ENCODE data around the gene KHDC4. TPM values are rescaled to one million over a fixed set of nuclear protein-coding genes. Genes with fewer than 3 reads are reported as not detected.

KHDC4 gene
- total and polyA plus RNA-seq, 9 of the 15 experiments (the other 6 are each of a cell fraction or from before 2014, with no cell fraction given), result 12.1 to 185 (median 65.6) TPM

DNA sequence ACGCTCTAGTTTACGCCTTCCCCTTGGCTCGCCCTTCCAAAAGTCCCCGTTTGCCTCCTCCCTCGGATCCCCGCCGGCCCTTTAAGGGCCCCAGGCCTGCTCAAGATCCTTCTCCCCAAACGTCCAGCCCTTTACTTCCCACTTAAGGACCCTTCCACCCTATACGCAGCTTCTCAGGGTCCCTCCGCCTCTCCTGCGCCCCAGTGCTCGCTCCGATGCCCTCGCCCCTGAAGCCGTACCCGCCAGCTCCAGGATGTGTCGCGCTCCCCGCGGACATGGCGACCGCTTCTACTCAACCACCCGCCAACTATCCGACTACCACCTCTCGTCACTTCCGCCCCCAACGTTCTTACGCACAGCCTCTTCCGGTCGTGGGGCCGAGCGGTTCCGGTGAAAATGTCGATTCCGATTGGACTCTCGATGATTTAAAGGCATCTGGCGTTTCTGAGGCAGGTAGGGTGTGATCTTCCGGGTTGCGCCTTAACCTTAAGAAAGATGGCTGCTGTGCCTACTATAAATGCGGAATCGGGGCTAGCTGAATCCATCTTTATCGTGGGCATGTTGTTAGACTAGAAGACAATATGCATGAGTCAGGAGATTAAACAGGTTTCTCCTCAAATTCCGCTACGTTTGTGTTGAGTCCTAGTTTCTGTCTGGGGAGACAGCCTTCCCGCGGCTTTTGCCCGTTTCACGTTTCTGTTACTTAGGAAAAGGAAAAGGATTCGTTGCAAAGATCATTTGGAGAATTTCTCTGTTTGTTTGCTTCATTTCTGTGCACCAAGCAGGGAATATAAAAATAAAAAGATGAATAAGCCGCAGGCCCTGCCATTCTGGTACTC is at the start of gene KHDC4 (continued):
- TF ChIP-seq ELF2 (CRISPR knock-in tag; IDR thresholded peaks at IDR 0.05) (peak; percentile 87; the same call in 1 of the 2 replicates), ZNF263 (CRISPR knock-in tag; IDR thresholded peaks at IDR 0.05; ENCODE audit: borderline replicate concordance) (peak; percentile 63; the same call in 1 of the 2 replicates), ZNF324 (CRISPR knock-in tag; IDR thresholded peaks at IDR 0.05) (0 out of 2 replicates have a peak, but pooled peaks have one; percentile 24), RBM25 (IDR thresholded peaks at IDR 0.05; ENCODE audit: low read depth, low read length, severe bottlenecking) (no peak), KDM4B (IDR thresholded peaks at IDR 0.05; ENCODE audit: borderline replicate concordance in 2 of 2, low read depth in 1 of 2) (peak in 1 of 2 experiments; percentile 96; a peak in 2 of 4 replicates), SIN3A (IDR thresholded peaks at IDR 0.05; ENCODE audit: borderline replicate concordance in 2 of 2, control insufficient read depth in 1 of 2, low read depth in 2 of 2, low read length in 2 of 2) (peak; percentile 58 to 82; a peak in 2 of 4 replicates), POLR2B (IDR thresholded peaks at IDR 0.05; ENCODE audit: low read depth, partially characterized antibody) (peak; percentile 99), PRPF4 (IDR thresholded peaks at IDR 0.05; ENCODE audit: insufficient read depth, low read depth, low read length, poor library complexity, severe bottlenecking) (peak; percentile 44), KAT8 (IDR thresholded peaks at IDR 0.05; ENCODE audit: low read depth) (peak; percentile 58; the same call in 1 of the 2 replicates), CBX2 (IDR thresholded peaks at IDR 0.05; ENCODE audit: insufficient read depth, low read length, poor library complexity, severe bottlenecking) (no peak), ELF4 (CRISPR knock-in tag; IDR thresholded peaks at IDR 0.05) (peak; percentile 80), NCOA6 (IDR thresholded peaks at IDR 0.05) (peak; percentile 23; the same call in 1 of the 2 replicates), CBX3 (IDR thresholded peaks at IDR 0.05; ENCODE audit: borderline replicate concordance in 1 of 2, low read length in 2 of 2) (peak in 1 of 2 experiments; percentile 34; a peak in 1 of 3 replicates), SRF (CRISPR knock-in tag; IDR thresholded peaks at IDR 0.05) (peak in 1 of 2 experiments; percentile 57; a peak in 1 of 4 replicates), NRF1 (conservative IDR thresholded peaks at IDR 0.05 in 1 of 2, IDR thresholded peaks at IDR 0.05 in 1 of 2) (peak; percentile 49 to 61; a peak in 3 of 4 replicates), SMARCE1 (IDR thresholded peaks at IDR 0.05) (peak; percentile 50; the same call in 1 of the 2 replicates), ZKSCAN1 (IDR thresholded peaks at IDR 0.05; ENCODE audit: low read depth, low read length) (no peak; the same call in 1 of the 2 replicates)
- TF ChIP-seq, protein P1, sequence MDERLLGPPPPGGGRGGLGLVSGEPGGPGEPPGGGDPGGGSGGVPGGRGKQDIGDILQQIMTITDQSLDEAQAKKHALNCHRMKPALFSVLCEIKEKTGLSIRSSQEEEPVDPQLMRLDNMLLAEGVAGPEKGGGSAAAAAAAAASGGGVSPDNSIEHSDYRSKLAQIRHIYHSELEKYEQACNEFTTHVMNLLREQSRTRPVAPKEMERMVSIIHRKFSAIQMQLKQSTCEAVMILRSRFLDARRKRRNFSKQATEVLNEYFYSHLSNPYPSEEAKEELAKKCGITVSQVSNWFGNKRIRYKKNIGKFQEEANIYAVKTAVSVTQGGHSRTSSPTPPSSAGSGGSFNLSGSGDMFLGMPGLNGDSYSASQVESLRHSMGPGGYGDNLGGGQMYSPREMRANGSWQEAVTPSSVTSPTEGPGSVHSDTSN (CRISPR knock-in tag; IDR thresholded peaks at IDR 0.05; ENCODE audit: low read depth), result peak; percentile 27; the same call in 1 of the 2 replicates
- TF ChIP-seq, protein P1 (tag; conservative IDR thresholded peaks at IDR 0.05; ENCODE audit: low read depth), result peak; percentile 99
- TF ChIP-seq, protein P2, sequence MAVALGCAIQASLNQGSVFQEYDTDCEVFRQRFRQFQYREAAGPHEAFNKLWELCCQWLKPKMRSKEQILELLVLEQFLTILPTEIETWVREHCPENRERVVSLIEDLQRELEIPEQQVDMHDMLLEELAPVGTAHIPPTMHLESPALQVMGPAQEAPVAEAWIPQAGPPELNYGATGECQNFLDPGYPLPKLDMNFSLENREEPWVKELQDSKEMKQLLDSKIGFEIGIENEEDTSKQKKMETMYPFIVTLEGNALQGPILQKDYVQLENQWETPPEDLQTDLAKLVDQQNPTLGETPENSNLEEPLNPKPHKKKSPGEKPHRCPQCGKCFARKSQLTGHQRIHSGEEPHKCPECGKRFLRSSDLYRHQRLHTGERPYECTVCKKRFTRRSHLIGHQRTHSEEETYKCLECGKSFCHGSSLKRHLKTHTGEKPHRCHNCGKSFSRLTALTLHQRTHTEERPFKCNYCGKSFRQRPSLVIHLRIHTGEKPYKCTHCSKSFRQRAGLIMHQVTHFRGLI (CRISPR knock-in tag; IDR thresholded peaks at IDR 0.05), result no peak

Data from K562 (cell line).